NCI-H128 (cell line): ENCODE measurements around the gene LIN28A.

Experiments used
- DNase-seq: peaks from one replicate; lab custom pipeline; 2025; ENCODE audit not compliant: unreplicated experiment; lab: John Stamatoyannopoulos, UW

The LIN28A gene

DNA sequence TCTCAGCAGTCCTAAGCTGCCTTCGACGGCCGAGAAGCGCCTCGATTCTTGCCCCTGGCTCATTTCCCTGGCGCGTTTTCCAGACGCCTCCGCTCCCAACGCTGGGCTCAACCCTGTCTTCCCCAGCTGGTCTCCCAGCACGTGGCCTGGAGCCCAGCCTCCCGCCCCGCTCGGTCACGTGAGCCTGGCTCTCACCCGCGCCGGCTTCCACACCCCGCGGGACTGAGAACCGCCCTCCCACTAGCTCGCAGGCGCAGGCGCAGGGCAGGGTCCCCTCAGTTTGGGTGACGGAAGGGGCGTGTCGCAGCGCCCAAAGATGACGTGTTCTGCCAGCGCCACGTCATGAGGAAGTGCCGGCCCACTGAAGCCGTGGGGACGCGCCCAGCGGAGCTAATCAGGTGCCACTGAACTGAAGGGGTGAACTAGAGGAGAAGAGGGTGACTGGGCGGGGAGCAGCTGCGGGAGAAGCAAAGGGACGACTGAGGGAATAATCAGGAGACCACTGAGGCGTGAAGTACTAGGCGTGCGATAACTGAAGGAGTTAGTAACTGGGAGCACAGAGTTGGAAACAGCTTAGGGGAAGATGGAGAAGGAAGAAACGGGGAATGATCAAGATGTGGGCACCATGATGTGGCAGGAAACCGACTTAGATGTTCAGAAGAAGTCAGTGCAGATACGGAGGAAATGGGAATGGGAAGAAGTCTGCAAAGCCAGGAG is 21.5 kb downstream of the LIN28A start, which contains the start of gene DHDDS:
DHDDS (plus strand) TSS at position 343 of the 717 bp plus-strand sequence. CDS start 625 bp downstream, outside the sequence.
- DNase-seq, result peak; percentile 99

DNA sequence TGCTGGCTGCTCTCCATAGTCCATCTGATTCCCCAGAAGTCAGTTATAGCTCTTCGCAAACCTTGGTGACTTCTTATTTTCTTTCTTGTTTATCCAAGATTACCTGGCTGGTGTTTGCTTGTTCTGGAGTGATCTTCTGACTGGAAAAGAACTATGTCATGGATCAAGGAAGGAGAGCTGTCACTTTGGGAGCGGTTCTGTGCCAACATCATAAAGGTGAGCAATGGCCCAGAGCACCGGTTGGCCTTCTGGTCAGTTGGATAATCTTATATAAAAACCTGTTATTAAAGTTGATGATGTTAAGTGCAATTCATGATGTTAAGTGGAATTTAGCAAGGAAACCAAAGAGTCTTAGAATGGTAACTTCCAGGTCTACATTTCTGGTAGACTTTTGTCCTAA is 22.2 kb downstream of the LIN28A start:
- DNase-seq, result no peak

DNA sequence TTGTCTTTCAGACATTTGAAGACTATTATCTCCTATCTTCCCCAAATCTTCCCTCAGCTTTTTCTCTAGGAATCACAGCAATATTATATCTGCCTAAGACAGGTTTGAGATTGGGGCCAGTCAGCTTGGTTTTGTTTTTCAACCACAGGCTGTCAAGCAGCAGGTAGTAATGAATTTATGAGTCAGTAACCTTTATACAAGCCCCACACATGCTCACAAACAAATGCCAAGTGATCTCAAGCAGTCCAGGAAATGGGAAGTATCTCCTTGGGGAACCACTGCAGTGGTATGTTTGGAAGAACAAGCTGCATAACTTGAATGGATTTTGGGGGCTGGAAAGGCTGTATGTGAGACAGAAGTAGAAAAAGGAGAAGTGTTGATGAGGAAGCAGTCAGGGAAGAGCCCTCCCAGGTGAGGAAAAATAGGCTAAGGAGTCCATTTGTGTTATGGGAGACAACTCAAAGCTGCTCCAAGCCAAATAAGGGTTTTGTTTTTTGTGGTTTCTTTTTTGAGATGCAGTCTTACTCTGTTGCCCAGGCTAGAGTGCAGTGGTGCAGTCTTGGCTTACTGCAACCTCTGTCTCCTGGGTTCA is 23.6 kb downstream of the LIN28A start:
- DNase-seq, result no peak

DNA sequence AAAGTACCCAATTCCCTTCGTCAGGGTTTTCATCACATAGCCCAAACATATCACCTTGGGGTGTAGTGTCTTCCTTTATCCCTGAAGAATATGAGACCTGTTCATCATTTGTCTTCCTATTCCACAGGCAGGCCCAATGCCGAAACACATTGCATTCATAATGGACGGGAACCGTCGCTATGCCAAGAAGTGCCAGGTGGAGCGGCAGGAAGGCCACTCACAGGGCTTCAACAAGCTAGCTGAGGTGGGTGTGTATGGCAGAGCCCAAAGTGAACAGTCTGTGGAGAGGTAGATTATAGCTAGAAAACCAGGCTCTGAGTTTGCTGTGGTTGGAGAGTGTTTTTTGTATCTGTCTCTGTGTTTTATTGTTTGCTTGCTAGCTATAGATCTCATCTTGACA is 27.4 kb downstream of the LIN28A start:
- DNase-seq, result no peak

DNA sequence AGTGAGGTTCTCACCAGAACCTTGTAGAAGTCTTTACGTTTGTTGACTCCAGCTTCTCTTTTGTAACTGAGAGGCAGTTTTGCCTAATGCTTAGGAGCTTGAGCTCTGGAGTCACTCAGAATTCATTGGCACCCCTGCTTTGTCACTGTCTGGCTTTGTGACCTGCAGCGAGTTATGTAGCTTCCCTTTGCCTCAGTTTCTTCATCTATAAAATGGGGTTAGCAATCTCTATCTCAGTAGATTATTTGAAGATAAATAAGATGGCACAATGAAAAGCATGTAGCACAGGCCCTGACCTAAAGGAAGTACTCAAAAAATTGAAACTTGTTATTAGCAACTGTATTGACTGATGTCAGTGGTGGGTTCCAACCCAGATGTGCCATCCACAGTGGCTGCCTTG is 29.6 kb downstream of the LIN28A start:
- no peak for DNase-seq

DNA sequence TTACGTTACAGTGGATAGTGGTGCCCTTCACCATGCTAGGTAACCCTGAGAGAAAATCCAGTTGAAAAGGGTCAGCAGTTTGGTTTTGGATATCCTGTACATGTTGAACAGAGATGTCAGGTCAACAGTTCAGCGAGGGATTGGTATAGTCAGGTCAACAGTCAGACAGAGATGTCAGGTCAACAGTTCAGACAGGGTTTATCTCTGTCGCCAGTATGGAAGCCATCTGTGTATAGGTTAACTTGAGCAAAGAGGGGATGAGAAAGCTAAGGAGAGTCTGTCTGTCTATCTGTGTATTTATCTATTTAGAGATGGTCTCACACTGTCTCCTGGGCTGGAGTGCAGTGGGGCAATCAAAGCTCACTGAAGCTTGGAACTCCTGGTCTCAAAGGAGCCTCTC is 39.3 kb downstream of the LIN28A start:
- no peak for DNase-seq

DNA sequence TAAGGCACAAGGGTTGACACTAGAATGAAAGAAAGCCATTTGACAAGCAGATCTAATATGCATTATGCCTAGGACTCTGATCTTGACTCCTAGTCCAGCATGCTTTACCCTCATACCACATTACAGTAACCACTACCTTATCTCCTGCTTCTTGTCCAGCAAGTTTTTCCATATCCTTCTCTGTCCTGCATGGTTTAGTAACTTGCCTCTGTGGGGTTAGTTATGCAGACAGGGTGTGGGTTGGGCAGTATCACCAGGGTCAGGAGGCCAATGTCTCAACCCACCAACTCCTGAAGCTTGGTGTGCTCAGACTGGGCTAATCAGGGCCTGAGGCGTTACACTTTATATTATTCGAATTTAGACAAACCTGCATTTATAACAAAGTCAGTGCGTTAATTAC is 40.3 kb downstream of the LIN28A start:
- no peak for DNase-seq

DNA sequence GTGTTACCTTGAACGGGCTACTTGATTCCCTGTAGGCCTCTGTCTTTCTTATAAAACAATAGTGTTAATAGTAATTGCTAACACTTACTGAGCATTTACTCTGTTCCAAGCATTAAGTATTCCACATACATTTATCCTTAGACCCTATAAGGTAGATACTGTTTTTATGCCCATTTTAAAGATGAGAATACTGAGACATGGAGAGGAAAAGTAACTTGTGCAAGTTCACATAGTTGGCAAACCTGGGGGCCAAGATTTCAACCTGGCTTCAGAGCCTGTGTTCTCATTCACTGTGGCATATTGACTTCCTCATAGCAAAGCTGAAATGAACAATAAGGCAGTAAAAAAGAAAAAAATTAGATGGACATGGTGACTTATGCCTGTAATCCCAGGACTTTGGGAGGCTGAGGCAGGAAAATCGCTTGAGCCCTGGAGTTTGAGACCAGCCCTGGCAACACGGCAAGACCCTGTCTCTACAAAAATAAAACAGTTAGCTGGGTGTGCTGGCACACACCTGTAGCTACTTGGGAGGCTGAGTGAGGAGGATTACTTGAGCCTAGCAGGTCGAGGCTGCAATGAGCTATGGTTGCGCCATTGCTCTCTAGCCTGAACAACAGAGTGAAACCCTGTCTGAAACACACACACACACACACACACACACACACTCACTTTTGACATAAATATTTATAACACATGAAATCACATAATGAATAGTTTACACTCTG is 42.0 kb downstream of the LIN28A start:
- no peak for DNase-seq

DNA sequence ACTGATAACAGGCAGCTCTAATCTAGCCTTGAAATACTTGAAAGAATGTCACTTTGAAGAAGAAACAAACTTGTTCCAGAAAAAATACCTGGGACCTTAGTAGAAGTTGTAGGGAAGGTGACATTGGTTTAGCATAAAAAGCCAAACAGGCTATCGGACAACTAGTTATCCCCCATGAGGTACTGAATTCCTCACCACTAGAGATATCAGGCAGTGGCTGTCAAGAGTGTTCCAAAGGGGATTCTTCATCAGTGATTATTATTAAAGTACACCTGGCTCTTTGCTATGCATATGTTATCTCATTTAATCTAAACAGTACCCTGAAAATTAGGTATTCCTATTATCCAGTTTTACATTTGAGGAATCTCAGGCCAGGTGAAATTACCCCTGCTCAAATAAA is 48.5 kb downstream of the LIN28A start:
- no peak for DNase-seq

DNA sequence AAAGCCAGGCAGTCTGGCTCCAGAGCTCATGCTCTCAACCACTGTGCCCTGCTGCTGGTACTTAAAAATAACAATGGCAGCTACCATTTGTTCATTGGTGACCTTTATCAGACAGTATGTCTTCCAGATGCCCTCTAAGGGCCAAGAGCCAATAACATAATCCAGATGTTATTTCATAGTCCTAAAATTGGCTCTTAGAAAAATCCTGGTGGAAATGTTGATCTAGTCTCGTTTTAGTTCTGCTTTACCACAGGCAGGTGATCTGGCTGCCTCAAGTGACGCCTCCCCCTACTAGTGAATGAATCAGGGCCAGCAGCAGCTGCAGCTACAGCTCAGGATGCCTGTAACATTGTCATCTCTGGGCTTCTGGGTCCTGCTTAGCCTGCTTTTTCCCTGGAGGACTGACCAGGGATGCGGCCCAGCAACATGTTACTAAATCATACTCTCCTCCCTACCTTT is 49.0 kb downstream of the LIN28A start:
- no peak for DNase-seq

DNA sequence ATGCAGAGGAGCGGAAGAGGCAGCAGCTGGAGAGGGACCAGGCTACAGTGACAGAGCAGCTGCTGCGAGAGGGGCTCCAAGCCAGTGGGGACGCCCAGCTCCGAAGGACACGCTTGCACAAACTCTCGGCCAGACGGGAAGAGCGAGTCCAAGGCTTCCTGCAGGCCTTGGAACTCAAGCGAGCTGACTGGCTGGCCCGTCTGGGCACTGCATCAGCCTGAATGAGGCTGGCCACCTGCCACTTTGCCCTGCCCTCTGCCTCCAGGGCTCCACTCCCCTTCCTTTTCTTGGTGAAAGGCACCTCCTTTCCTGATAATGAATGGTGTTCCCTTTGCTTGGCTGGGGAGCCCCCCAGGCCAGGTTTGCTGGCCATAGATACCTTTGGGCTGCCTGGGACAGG is 58.3 kb downstream of the LIN28A start:
- no peak for DNase-seq

DNA sequence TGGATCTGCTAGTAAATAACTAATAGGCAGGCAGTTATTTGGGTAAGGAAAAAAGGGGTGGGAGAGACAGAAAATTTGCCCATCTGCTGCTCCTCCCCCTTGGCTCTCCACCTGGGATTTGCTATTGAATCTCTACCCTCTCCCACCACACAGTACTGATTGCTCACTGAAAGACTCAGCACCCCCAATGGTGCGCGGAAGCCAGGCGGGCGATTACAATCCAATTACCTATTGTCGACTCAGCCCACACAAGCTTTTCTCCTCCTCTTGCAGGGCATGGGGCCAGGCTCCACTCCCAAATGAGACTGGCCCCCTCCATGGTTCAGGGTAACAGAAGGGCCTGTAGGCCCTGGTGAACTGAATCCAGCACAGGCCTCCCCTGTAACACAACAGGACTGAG is 58.9 kb downstream of the LIN28A start:
- peak; percentile 39 for DNase-seq

DNA sequence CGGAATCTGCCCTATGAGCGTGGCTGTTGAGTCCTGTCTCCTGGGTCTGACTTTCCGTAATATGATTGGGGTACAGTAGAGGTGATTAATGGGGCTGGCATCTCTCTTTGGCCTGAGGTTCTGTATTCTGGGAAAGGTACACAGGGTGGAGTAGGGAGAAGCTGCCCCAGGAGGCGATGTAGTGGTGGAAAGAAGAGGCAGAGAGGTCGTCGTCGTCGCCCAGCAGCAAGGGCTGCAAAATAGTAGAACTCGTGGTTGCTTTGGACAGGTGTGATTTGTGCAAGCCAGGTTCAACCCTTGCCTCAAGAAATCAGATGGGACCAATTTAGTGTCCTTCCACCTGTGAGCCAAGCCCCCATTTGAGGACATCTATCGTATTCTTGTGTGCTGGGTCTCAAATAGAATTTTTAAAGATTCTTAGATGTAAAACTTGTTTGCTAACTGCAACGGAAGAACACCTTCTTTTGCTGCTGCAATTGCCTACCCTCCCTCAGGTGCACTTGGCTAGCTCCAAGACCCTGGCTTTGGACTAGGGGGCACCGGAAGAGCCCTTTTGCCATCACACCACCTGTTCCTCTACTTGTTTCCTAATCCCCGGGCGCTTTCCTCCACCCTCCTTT is 60.4 kb downstream of the LIN28A start:
- DNase-seq, result peak; percentile 24

DNA sequence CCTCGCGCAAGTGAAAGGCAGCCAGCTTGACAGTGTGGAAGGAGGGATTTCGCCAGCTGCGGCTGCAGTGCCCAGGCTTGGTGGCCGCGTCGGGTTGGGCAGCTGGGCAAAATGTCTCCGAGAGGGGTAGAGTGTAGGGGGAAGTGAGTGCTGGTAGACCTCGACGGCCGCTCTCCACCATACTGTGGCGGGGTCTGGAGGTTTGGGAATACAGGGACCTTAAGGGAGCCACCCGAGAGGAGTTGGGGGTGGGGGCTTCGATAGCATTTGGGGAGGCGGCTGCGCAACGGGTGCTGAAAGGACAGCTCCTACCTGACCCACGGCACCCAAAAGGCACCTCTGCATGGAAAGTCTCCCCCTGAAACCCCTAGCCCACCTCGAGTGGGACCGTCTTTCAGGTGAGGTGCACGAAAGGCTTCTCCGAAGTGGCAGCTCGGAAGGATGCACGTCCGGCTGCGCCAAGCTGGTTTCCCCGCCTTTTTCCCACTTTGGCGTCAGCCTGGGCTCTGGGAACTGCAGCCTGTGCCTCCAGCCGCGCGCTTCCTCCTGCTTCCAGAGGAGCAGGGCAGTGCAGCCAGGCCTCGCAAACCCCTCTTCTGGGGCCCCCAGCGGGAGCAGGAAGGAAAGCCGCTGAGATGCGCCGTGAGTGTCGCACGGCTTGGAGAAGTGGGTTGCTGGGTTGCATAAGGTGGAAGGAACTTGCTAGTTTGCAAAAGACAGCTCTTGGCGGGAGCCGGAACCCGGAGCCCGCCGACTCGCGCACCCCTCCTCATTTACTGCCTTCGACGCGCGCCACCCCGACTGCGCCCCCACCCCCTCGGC is 61.1 kb downstream of the LIN28A start:
- DNase-seq, result peak; percentile 57

DNA sequence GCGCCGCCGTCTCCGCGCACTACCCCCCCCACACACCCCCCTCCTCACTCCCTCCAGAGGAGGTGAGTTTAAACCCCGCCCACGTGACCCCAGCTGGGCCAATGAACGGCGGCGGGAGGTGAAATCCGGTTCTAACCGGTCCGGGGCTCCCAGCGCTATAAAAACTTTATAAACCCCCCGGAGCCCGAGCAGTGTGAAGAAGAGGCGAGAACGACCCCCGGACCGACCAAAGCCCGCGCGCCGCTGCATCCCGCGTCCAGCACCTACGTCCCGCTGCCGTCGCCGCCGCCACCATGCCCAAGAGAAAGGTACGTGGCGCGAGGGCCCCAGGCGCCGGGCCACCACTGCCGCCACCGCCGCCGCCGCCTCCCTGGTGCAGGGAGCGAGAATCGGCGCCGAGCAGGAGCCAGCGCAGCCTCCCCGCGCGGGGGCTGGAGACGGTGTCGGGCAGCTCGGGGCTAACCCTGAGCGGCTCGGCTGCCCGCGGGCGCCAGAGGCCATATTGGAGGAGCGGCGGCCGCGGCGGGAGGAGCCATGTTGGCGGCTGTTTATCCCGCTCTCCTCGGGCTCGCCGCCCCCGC is 61.8 kb downstream of the LIN28A start, which contains the start of gene HMGN2:
HMGN2 (plus strand) TSS at position 121 of the 581 bp plus-strand sequence; CDS start at position 294, 173 bp downstream.
- peak; percentile 91 for DNase-seq

DNA sequence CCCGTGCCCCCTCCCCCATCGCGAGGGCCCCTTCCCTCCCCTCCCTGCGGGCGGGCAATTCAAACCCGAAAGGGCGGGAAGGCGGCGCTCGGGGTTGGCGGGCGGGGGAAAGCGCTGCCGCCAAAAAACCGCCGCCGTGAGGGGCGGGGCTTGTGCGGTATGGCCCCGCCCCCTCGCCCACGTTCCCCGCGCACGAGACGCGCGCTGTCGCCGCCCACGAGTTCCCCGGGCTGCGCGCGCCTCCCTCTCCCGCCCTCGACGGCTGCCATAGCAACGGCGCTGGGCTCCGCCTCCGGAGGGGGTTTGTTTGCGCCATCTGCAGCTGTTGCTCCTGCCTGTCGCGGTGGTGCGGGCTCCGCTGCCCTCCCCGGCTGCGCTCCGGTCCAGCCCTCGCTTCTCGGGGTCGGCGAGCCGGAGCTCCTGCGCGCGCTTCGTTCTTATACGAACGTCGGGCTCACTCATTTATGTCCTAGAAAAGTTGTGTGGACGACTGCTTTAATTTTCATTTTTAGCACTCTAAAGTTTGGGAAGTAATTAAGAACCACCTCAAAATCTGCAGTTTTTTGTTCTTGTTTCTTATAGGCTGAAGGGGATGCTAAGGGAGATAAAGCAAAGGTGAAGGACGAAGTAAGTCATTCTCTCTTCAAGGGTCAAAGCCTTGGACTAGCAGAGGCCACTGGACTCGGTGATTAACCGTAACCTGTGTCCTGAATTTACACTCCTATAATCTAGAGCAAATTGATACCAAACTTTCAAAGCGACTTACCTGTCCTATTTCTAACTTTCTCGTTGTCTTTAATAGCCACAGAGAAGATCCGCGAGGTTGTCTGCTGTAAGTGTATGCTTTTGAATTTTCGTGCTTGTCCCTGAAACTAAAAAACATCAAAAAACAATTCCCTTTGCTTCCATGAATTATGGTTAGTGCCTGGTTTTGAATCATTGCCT is 62.6 kb downstream of the LIN28A start:
- DNase-seq, result peak; percentile 94

DNA sequence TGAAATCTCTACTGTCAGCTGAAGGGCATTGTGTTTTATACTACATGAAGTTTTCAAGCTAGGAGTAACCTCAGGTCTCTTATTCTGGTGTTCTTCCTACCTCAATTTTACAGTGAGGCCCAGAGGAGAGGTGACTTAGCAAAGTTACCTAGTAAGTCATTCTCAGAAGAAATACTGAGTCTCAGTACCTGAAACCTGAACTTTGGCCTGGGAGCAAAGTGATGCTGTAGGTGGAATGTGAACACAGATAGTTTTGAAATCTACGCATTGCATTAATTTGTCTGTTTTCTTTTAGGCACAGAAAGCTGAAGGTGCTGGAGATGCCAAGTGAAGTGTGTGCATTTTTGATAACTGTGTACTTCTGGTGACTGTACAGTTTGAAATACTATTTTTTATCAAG is 64.2 kb downstream of the LIN28A start:
- no peak for DNase-seq

DNA sequence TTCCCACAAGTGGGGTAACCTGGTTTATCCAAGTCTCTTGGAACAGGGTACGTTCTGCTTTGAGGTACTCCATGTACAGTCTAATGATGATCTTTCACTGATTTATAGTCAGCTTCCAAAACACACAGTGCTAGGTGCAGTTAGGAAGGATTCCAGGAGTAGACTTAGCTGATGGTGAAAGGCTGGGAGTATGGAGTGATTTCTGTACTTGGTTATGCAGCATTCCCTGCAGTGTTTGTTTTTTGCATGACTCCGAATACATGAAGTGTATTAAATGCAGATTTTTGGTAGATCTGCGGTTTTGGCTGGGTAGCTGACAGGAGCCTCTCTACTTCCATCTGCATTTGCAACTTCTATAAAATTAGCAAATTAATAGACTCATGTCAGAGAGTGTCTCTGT is 65.4 kb downstream of the LIN28A start:
- no peak for DNase-seq

DNA sequence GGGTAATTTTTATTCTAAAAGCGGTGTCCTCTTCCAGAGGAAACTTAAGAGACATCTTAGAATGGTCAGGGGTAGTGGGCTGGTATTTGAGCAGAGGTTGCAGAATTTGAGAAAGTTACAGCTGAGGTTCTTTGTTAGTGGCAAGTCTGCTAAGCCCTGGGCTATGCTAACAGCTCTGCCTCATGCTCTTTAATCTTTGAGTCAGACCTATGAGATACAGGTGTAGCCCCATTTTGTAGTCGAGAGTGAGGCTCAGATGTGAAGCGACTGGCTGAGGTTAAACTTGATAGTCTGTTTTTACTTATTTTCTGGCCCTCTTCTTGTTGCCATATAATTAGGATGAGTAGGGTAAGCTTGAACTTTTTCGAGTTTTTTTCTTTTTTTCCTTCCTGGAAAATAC is 66.3 kb downstream of the LIN28A start:
- DNase-seq, result no peak
